ENCODE data around the gene MUCL3.

MUCL3 gene

GRCh38 chr6:30937265-30937664 lies 3.5 kb upstream of the MUCL3 start:
- DNase-seq, result no peak

- no peak for DNase-seq
These were observed 2.0 kb upstream of the MUCL3 start for GRCh38 chr6:30938730-30939129.

GRCh38 chr6:30939473-30939872 lies 1.3 kb upstream of the MUCL3 start:
- no peak for DNase-seq

- no peak for DNase-seq
These were observed 1.7 kb downstream of the MUCL3 start for GRCh38 chr6:30942338-30943060.

- DNase-seq, result no peak
These were observed 3.3 kb downstream of the MUCL3 start for GRCh38 chr6:30944051-30944450.

- no peak for DNase-seq
These were observed 4.5 kb downstream of the MUCL3 start for GRCh38 chr6:30945281-30945680.

- DNase-seq, result no peak
These were observed 6.5 kb downstream of the MUCL3 start for GRCh38 chr6:30947231-30947630.

- no peak for DNase-seq
These were observed 8.0 kb downstream of the MUCL3 start for GRCh38 chr6:30948811-30949210.

- no peak for DNase-seq
These were observed 11.2 kb downstream of the MUCL3 start for GRCh38 chr6:30951907-30952469.

- DNase-seq, result peak in 1 of 58 donors; percentile 2
These were observed 14.0 kb downstream of the MUCL3 start for GRCh38 chr6:30954631-30955366.

- DNase-seq, result peak in 41 of 58 donors; percentile 1 to 56 (median 23)
These were observed 14.7 kb downstream of the MUCL3 start for GRCh38 chr6:30955367-30956042.

- no peak for DNase-seq
These were observed 16.9 kb downstream of the MUCL3 start for GRCh38 chr6:30957716-30958115.

GRCh38 chr6:30960907-30961673 lies 20.3 kb downstream of the MUCL3 start:
- no peak for DNase-seq

- DNase-seq, result no peak
These were observed 21.9 kb downstream of the MUCL3 start for GRCh38 chr6:30962716-30963115.

GRCh38 chr6:30963641-30964040 lies 22.9 kb downstream of the MUCL3 start:
- DNase-seq, result peak in 1 of 58 donors; percentile 2

- DNase-seq, result no peak
These were observed 23.3 kb downstream of the MUCL3 start for GRCh38 chr6:30964075-30964474.

- DNase-seq, result no peak
These were observed 24.4 kb downstream of the MUCL3 start for GRCh38 chr6:30965140-30965601.

GRCh38 chr6:30966154-30966553 lies 25.4 kb downstream of the MUCL3 start:
- DNase-seq, result no peak

GRCh38 chr6:30969171-30969570 lies 28.4 kb downstream of the MUCL3 start:
- DNase-seq, result peak in 13 of 58 donors; percentile 2 to 51 (median 8)

GRCh38 chr6:30970946-30971345 lies 30.2 kb downstream of the MUCL3 start:
- no peak for DNase-seq

GRCh38 chr6:30972816-30973215 lies 32.0 kb downstream of the MUCL3 start:
- no peak for DNase-seq
